HG02973 (cell line): Measurements from ENCODE around the gene PIP5K1B.
A peak's percentile ranks its signal among the peaks of the same experiment; 100 is the strongest.

Experiments
- ATAC-seq: cut with Tn5 transposase; IDR thresholded peaks from one replicate; pipeline ENCODE4 v1.9.1; 2021; ENCODE audit warnings: moderate library complexity; ENCODE audit not compliant: unreplicated experiment

The PIP5K1B gene

DNA sequence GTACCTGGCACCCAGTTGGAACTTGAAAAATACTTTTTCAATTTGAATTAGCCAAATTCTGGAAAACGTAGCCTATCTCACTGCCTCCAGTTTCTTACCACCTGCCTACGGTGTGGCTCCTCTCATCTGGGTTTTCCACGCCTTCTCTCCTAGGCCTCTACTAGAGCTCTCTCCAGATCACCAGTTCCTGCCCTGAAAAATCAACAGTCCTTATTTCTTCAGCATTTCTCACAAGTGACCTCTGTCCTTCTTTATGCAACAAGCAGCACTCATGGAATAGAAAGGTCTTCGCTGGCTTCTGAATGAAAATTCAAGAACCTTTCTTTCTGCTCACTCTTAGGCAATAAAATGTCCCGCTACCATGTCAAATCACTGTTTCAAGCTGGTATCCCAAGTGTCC, 64.8 kb downstream of the PIP5K1B start:
- no peak for ATAC-seq

DNA sequence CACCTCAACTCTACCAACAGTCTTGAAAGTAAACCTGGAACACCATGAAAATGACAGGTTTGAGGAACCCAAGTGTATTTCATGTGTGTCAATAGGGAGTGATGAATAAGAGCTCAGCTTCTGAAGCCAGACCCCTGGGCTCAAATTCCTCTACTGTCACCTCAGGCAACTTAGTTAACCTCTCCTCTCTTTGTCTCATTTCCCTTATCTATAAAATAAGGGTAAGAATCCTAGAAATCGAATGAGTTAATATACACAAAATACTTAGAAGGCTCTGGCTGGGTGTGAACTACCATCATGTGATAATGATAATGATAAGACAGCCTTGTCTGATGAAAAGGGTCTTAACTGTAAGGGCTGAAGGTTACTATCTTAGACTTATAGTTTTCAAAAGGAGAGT, 66.3 kb downstream of the PIP5K1B start:
- ATAC-seq: no peak

DNA sequence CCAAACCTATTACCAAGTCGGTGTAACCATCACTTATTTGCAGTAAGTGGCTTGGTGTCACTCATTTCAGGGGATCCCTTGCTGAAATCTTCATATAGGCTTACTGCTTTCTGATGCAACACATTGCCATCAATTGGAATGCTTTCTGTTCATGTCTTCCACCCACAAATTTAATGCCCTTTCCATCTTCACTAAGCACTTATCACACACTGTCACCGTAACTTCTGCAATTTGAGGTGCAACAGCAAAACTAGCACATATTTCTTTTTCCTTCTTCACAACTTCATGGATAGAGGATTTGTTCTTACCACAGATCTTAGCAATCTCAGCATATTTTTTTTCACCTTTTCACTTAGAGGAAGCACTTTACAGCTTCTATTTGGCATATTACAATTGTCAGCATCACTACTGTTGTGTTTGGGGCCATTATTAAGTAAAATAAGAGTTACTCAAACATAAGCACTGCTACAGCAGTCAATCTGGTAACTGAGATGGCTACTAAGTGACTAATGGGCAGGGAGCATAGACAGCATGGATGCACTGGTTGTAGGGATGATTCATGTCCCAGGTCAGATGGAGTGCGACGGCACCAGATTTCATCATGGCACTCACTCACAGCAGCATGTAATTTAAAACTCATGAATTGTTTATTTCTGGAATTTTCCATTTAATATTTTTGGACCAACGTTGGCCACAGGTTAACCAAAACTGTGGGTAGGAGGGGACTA, 70.1 kb downstream of the PIP5K1B start:
- ATAC-seq: no peak

DNA sequence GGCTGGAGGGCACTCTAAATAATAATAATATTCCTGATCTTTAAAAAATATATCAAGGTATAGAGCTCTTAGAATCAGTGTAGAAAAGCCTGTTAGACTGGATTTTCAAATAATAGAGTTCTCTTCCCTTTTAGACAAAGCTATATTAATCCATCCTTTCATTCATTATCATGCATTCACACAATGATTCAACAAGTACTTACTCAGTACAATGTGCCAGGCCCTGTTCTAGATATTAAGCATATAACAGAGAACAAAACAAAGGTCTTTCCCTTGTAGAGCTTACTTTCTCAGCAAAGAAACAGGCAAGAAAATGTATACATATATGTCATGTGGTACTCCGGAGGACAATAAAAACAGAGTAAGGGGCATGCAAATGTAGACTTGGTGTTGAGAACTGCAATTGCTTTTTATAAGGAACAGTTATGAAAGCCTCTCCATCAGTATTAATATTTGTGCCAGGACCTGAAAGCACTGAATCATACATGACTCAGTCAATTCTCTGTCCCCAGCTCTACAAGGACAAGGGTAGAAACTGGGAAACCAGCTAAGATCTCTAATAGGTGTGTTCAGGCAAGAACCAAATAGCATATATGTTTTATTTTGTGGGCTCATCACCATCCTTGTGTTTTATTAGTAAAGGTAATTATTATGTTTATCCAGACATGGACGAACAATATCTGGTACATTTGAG, 72.2 kb downstream of the PIP5K1B start:
- ATAC-seq: no peak

DNA sequence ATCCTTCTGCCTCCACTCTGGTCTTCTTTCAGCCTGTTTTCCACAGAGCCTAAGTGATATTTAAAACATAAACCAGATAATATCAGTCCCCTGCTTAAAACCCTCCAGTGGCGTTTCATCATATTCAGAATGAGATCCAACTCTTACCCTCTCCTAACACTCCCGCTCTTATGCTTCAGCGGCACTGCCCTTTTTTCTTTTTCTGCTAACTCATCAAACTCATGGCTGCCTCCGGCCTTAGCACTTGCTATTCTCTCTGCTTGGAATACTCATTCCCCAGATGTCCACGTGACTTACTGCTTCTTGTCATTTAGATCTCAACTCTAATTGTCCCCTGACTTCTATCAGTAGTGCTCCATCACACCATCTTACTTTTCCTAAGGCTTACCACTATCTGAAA, 73.6 kb downstream of the PIP5K1B start:
- ATAC-seq: no peak

DNA sequence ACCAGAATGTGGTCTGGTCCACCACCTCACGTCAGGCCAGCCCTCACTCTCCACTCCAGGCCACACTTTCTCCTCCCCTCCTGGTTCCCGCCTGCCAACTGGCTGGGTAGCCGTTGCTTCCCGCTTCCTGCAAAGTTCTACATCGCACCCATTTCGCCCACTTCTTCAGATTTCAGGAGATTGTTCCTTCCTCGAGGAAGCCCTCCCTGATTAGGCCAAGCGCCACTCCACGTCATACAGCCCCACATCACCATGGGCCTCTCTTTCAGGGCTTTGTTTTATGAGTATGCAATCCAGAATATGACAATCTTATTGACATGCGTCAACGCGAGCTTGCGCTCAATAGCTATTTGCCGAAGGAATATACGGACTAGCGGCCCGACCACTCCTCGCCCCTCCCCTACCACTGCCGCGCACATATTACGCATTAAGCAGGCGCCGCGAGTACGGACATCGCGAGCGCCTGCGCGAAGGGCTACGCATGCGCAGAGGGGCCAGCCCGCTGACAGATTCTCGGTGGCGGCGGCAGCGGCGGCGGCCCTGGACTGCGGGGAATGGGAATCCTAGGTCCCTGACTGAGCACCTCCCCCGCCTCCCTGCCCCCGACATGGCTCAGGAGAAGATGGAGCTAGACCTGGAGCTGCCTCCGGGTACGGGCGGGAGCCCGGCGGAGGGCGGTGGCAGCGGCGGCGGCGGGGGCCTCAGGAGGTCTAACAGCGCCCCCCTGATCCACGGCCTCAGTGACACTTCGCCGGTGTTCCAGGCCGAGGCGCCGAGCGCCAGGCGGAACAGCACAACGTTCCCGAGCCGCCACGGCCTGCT, 74.7 kb downstream of the PIP5K1B start:
- peak; percentile 73 for ATAC-seq

DNA sequence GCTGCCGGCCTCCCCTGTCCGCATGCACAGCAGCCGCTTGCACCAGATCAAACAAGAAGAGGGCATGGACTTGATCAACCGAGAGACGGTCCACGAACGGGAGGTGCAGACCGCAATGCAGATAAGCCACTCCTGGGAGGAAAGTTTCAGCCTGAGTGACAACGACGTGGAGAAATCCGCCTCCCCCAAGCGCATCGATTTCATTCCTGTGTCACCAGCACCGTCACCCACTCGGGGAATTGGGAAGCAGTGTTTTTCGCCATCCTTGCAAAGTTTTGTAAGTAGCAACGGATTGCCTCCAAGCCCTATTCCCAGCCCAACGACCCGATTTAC, 75.3 kb downstream of the PIP5K1B start:
- no peak for ATAC-seq

DNA sequence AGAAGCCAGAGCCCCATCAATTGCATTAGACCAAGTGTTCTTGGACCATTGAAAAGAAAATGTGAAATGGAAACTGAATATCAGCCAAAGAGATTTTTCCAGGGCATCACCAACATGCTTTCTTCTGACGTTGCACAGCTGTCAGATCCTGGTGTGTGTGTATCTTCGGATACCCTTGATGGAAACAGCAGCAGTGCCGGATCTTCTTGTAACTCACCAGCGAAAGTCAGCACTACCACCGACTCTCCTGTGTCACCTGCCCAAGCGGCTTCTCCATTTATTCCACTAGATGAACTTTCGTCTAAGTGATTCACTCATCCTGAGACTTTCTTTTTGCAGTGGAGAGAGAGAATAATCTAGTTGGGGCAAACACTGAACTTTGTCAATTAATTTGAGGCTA, 75.7 kb downstream of the PIP5K1B start:
- peak; percentile 1 for ATAC-seq

DNA sequence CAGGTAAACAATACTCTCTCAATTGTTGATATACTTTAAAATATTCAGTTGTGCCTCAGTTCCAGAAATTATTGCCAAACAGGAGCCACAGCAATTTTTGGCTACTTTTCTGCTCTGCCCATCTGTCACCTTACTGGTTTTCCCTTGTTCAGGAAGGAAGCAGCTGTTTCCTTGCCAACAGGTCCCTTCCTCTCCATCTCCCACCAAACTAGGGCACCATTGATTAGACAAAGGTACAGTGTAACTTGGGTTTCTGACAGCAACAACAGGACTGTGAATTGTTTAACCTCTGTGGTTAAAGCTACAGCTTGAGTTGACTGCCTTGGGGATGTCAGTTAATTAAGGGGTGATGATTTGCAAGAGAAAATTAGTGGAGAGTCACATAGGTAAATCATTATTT, 76.9 kb downstream of the PIP5K1B start:
- ATAC-seq: no peak

DNA sequence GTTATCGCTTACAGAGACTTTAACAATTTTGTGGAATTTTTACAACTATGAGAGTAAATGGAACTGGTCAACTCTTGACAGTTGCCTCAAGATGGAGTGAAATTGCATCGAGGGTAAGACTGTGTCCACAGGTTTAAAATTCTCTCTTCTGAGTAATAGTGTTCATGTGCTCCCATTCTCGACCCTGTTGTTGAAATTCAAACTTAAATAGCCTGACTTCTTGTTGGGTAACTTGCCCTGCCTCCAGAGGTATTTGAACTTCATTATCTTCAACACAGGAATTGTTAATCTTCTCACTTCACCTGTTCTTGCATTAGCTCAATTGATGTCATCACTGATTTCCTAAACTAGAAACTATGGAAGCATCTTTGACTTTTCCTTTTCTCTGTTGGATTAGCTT, 77.5 kb downstream of the PIP5K1B start:
- ATAC-seq: no peak

DNA sequence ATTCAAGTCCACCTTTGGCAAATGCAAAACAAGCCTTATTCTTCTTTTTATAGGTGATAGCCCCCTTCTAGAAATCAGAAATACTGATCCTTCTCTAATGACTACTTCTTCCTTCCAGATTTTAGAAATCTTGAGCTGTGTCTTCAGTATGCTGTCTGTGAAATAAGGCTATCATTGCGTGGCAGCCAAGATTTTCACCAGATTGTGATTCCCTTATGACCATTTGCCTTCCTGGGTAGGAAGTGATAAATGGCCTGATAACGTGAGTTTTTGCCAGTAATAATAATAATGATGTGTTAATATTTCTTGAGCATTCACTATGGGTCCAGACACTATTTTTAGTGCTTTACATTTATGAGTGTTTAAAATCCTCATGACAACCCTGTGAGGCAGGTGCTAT, 80.9 kb downstream of the PIP5K1B start:
- no peak for ATAC-seq

DNA sequence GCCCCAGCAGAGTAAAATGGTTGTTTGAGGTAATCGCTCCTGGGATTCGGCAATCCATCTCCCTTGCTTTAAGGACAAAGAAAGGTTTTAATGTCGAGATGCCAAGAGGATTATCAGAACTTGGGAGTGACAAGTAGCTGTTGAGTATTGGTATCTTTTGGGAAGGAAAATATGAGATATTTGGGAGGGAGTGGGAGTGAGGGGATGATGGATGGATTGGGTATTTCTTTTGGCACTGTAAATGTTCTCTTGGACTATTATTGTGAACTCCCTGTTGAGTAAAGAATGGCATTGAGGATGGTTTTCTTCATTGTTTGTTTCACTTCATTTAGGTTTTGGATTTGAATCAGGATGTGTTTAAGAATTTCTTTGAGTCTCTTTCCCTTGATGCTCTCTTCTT, 86.1 kb downstream of the PIP5K1B start:
- ATAC-seq: no peak

DNA sequence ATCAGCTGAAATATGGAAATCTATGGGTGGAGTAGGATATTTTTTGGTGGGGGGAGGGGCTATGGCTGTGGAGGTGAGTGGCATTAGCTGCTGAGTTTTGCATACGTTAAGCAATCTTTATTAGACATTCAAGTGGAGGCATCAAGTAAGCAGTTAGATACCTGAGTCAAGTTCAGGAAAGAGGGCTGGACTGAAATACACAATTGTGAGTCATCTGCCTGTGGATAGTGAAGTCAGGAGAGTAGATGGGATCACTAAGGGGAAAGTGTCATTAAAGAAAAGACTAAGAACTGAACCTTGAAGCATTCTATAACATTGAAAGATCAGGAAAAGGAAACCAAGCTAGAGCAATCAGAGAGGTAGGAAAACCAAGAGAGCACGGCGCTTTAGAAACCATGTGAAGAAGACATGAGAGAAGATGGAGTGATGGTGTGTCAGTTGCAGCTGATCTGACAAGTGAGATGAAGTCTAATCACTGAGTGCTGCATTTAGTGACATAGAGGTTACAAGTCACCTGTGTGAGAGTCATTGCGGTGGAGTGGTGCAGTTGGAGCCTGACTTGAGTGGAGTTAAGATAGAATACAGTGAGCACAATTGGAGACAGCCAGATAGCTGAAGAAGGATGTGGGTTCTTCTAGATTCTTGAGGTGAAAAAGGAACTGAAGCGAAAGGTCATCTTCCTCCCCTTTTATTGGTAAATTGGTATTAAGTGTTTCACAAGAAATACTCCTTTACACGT, 88.7 kb downstream of the PIP5K1B start:
- peak; percentile 98 for ATAC-seq

DNA sequence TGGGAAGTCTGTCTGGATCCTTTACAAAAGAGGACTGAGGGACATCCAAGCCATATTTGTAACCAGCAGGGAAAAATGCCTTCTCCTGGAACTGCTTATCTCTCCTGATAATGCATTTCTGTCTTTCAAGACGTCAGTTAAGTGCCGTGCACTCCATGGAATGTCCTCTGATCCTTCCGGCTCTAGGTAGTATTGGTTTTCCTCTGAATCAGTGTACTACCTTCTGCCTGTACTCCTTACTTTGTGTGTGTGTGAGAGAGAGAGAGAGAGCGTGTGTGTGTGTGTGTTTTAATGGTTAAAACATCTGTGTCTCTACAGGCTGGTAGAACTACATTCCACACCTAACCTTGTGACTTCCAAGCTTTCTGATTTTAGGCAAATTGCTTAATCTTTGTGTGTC, 89.9 kb downstream of the PIP5K1B start:
- ATAC-seq: no peak

DNA sequence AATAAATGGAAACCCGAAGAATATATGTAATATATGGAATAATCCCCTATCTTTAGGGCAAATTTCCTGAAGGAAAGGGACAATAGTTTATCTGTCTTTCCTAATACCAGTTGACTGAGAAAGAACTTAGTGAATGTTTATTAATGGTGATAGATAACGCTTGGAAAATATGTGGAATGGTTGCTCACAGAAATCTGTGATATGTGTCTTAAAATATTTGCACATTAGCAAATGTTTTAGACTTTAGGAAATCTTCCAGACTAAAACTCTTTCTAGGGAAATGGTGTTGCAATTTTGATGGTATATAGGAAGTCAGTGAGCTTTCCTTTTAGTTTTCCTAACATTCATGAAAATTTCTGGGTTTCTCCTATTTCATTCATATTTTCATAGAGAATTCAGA, 90.4 kb downstream of the PIP5K1B start:
- no peak for ATAC-seq

DNA sequence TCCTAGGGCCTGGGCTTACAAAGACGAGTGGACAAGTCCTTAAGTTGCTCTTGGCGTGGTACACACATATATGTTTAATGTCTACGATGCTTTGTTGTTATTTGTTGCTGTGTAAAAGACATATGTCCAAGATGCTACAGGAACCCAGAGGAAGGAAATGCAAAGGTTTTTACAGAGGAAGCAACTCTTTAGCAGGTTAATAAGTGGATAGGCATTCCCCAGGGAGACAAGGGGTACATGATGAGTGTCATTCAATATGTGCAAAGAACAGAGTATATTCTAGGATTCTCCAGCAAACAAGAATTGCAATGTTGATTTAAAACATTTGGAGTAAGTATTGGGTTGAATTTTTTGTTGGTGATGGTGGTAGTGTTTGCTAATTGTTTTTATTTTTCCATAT, 92.1 kb downstream of the PIP5K1B start:
- ATAC-seq: no peak

DNA sequence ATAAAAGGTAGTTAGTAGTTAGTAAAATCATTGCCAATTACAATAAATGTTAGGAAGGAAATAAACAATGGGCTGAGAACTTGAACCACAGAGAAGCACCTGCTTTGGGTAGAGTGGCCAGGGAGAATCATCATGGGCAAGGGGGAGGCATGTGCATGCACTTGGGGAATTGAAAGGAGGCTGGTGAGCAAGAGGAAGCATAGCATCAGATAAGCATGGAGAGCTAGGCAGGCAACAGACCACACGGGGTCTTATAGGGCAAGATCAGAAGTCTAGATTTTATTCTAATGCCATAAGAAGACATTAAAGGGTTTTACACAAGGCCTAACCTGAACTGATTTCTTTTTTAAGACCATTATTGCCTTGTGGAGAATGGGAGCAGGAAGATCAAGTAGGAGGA, 93.4 kb downstream of the PIP5K1B start:
- no peak for ATAC-seq

DNA sequence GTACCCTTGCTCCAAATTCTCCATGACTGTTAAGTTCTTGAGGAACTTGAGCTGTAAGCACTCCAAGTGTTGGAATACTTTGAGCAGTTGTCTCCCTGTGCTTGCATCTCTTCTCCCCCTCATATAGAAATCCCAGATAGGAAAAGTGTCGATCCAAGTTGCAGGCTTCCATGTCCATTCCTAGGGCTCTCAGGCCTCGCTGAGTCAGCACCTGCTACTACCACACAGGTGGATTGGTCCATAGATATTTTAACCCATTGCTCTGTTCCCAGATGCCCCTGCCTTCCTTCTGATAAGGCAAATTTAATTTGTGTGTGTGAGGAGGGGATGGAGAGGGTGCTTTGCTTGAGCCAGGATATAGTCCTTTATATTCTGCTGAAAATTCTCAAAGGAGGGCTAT, 95.8 kb downstream of the PIP5K1B start:
- no peak for ATAC-seq

DNA sequence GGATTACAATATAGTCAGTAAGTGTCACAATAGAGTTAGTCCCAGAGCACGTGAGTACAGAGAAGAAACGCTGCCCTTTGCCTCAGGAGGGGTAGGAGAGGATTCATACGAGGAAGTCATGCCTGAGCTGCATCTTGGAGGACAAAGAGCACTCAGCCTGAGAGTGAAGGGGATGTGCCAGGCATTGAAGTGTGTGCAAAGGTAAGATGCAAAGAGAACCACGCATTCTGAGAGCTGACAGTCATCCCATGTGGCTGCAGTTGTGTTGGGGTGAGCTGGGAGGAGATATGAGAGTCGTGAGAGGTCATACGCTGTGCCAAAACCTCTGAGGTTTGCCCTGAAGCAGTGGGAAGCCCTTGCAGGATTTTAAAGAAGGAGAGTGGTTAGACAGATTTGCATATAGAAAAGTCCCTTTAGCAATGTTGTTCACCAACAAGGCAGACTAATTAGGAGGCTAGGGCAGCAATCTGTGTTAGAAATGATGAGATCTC, 97.5 kb downstream of the PIP5K1B start:
- peak; percentile 94 for ATAC-seq

DNA sequence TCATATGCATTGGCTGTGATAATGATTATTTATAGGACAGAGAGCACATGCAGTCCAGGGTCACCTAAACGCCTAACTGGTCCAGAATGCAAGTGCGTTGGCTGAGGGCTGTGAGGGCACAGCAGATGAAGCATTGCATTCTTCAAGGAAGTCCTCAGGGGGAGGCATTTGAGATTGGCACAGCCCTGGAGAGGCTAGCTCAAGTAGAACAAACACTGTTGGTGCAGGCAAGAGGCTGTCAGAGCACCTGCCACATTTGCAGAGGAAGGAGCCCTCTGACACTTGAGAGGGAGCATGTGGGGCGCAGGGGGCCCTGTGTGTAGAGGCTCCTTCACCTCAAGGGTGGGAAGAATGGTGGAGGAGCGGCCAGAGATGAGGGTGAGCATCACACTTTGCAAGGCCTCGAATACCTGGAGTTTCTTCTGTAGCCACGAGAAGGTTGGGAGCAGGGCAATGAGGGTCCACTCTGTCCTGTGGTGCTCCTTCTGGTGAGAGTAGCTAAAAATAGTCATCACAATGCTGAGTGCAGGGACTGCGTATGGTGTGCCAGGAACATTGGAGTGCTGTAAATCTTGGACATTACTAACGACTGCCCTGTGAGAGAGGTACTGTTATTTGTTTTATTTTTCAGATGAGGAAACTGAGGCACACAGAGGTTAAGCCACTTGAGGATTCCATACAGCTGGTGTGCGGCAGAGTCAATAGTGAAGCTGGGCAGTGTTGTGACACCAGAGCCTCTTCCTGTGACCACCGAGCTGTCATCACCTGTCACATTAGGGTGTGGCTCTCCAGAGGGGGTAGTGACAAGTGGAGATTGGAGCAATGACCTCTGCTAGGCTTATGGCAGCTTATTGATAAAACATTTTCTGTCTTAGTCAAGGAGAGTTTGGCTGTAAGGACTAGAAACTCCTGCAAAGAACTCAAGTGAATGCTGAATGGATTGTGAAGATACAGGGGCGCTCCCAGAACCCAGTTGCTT, 100.2 kb downstream of the PIP5K1B start:
- no peak for ATAC-seq
